Transverse colon (tissue), 4 donors: Measurements from ENCODE around the gene ACP4. TPM values are rescaled to one million over a fixed set of nuclear protein-coding genes. Genes with fewer than 3 reads are reported as not detected.
"Not testable (repeated sequence)": the region's sequence is repeated elsewhere in the genome, so short reads cannot be mapped to it uniquely, and the experiment has no call there.

Experiments used
- DNase-seq: peaks from one replicate; pipeline ENCODE4 v3.0.0-alpha.2; 2019
- H3K27ac ChIP-seq, 4 donors: fragments of 200-600 bp; sonication (generic); 2 replicates each; pipeline ENCODE4 v1.5.1; 2016 to 2018; ENCODE audit warnings: inconsistent platforms in 4 of 4
- H3K27me3 ChIP-seq: fragments of 200-600 bp; sonication (generic); 2 replicates; pipeline ENCODE4 v1.5.1; 2017; ENCODE audit warnings: inconsistent platforms
- H3K36me3 ChIP-seq, 4 donors: fragments of 200-600 bp; sonication (generic); 2 replicates each; pipeline ENCODE4 v1.5.1; 2017 to 2019; ENCODE audit warnings: inconsistent platforms in 4 of 4
- H3K4me1 ChIP-seq, 4 donors: fragments of 200-600 bp; sonication (generic); 2 replicates each; pipeline ENCODE4 v1.5.1; 2017 to 2020; ENCODE audit warnings: inconsistent platforms in 4 of 4
- H3K4me3 ChIP-seq, 4 donors: fragments of 200-600 bp; sonication (generic); 1 replicate in 1 of 4; 2 replicates in 3 of 4; pipeline versions ENCODE4 v1.5.1 to v1.6.1; 2017 to 2019; ENCODE audit warnings: inconsistent platforms in 4 of 4
- H3K9me3 ChIP-seq, 2 donors: fragments of 200-600 bp; sonication (generic); 2 replicates each; pipeline ENCODE4 v1.5.1; 2017 to 2019; ENCODE audit warnings: inconsistent platforms in 2 of 2
- EP300 ChIP-seq: sonication (generic); formaldehyde crosslinking; IDR thresholded peaks from one replicate; pipeline ENCODE4 v1.6.1; 2017; ENCODE audit warnings: antibody characterized with exemption, low read depth
- POLR2A ChIP-seq: fragments of 450-650 bp; IDR thresholded peaks from one replicate; pipeline ENCODE4 v1.6.1; 2016; ENCODE audit warnings: antibody characterized with exemption, mild to moderate bottlenecking, moderate library complexity
- POLR2AphosphoS5 ChIP-seq, 3 donors: sonication (generic); formaldehyde crosslinking; IDR thresholded peaks; one replicate each; pipeline ENCODE4 v1.6.1; 2016; ENCODE audit warnings: antibody characterized with exemption in 3 of 3
- WGBS, 2 donors: methylation state at CpG; one replicate each; pipeline ENCODE4 v1.1.5; 2018; ENCODE audit warnings: low coverage in 1 of 2; 5-methylcytosine and 5-hydroxymethylcytosine counted together
- in situ Hi-C, 4 donors: fragments of 200-750 bp; cut with MboI; loops; one replicate each; pipeline versions ENCODE4 v1.15.0 to v1.15.1; 2017; ENCODE audit warnings: low sequenced_read_pairs in 3 of 4, low pct_ligation_motif_present in 1 of 4, low pct_unique_long_range_greater_than_20kb in 1 of 4
- intact Hi-C: fragments of 100-400 bp; cut with DNase I; formaldehyde crosslinking; loops from one replicate; pipeline ENCODE4 v1.15.1; 2023; ENCODE audit warnings: low total_unique reads
- total RNA-seq, 4 donors: library from RNA; depleted of rRNA; stranded (reverse); fragments of >200 nt; gene quantifications; one replicate each; pipeline ENCODE4 v1.1.0, GENCODE V29; 2016
- TF ChIP-seq, protein P1 (sequence below), 5 experiments: fragments of 200-600 bp in 3 of 5; fragments of 450-650 bp in 2 of 5; sonication (generic) in 3 of 5; IDR thresholded peaks; 1 replicate in 2 of 5; 2 replicates in 3 of 5; pipeline ENCODE4 v1.5.1; 2016 to 2017; ENCODE audit warnings: antibody characterized with exemption in 5 of 5, inconsistent platforms in 3 of 5, mild to moderate bottlenecking in 2 of 5, moderate library complexity in 1 of 5

The ACP4 gene
- total RNA-seq, 4 donors from 2014 or later: not detected

DNA sequence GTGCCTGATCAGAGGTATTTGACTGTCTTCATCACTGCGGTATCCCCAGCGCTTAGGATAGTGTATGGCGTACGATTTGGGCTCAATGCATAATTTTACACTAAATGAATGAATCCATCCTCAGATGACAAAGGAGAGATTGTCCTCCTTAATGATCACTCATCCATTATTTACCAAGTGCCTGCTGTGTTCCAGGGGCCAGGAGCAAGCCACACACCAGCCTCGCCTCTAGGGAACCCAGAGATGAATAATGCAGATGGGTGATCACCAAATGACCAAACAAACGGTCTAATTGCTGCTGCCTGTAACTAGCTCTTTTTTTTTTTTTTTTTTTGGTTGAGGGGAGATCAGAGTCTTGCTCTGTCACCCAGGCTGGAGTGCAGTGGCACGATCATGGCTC is 25.8 kb upstream of the ACP4 start:
- Histone ChIP-seq H3K4me3 (no peak overlapping the region), H3K27ac (no peak overlapping the region), H3K36me3 (no peaks in the 10 kb centered on the region), H3K27me3 (peaks cover 5% of the 10 kb centered on the region), H3K4me1 (no peaks in the 10 kb centered on the region), H3K9me3 (no peaks in the 10 kb centered on the region)
- intact Hi-C loops: no loop called here
- no peak for DNase-seq
- TF ChIP-seq POLR2AphosphoS5 (IDR thresholded peaks at IDR 0.05) (no peak), EP300 (no peak), POLR2A (no peak)
- TF ChIP-seq, protein P1, sequence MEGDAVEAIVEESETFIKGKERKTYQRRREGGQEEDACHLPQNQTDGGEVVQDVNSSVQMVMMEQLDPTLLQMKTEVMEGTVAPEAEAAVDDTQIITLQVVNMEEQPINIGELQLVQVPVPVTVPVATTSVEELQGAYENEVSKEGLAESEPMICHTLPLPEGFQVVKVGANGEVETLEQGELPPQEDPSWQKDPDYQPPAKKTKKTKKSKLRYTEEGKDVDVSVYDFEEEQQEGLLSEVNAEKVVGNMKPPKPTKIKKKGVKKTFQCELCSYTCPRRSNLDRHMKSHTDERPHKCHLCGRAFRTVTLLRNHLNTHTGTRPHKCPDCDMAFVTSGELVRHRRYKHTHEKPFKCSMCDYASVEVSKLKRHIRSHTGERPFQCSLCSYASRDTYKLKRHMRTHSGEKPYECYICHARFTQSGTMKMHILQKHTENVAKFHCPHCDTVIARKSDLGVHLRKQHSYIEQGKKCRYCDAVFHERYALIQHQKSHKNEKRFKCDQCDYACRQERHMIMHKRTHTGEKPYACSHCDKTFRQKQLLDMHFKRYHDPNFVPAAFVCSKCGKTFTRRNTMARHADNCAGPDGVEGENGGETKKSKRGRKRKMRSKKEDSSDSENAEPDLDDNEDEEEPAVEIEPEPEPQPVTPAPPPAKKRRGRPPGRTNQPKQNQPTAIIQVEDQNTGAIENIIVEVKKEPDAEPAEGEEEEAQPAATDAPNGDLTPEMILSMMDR (IDR thresholded peaks at IDR 0.05): no peak
- in situ Hi-C loops: no loop called here
- WGBS, 2 donors: 71 to 100% methylated on average over 4 to 7 of the region's 7 CpGs

DNA sequence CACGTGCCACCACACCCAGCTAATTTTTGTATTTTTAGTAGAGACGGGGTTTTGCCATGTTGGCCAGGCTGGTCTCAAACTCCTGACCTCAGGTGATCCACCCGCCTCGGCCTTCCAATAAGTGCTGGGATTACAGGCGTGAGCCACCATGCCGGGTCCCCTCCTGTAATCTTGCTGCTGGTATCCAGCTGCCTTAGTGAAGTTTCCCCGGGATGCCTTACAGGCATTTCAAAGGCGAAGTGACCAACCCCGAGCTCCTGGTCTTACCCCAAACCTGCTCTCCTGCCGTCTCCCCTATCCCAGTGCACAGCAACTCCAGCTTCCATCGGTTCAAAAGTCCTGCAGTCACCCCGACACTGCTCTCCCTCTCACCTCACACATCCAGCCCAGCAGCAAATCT is 23.5 kb upstream of the ACP4 start:
- H3K36me3 ChIP-seq, H3K27me3 ChIP-seq, H3K27ac ChIP-seq, DNase-seq, H3K9me3 ChIP-seq, H3K4me1 ChIP-seq, in situ Hi-C loops, intact Hi-C loops, H3K4me3 ChIP-seq: not testable (repeated sequence)
- 79 to 83% methylated on average over 1 to 12 of the region's 12 CpGs for WGBS, 2 donors

DNA sequence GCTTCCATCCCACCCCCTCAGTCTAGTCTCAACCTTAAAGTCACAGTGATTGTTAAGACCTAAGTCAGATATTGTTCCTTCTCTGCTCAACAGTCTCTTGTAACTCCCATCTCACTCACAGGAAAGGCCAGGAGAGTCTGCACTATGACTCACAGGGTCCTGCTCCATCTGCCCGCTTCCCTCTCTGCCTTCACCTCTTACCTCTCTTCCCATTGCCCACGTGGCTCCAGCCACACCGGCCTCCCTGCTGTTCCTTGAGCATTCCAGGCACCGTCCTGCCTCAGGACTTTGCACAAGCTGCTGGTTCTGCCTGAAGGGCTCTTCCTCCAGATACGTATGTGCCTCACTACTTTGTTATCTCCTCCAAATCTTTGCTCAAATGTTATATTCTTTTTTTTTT is 23.0 kb upstream of the ACP4 start:
- H3K4me1 ChIP-seq, H3K4me3 ChIP-seq, intact Hi-C loops, DNase-seq, in situ Hi-C loops, H3K27ac ChIP-seq, H3K36me3 ChIP-seq, H3K9me3 ChIP-seq: not testable (repeated sequence)
- H3K27me3 ChIP-seq: peaks cover 13% of the 10 kb centered on the region
- WGBS, 2 donors: 39 to 51% methylated on average over 3 to 5 of the region's 5 CpGs

DNA sequence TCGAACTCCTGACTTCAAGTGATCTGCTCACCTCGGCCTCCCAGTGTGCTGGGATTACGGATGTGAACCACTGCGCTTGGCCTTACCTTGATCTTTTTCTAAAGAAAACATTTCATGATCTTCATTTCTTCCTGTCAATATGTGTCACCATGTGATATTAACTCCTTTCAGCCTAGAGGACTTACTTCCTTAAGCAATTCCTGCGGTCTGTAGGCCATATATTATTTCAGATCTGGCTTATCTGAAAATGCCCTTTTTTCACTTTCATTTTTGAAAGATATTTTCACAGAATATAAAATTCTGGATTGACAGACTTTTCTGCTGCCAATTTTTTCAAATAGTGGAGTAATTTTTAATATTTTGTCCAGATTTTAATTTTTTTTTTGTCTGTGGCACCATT is 21.9 kb upstream of the ACP4 start:
- Histone ChIP-seq H3K27ac (no peak overlapping the region), H3K9me3 (peaks cover 0 to 3% of the 10 kb centered on the region in 2 donors), H3K36me3 (no peaks in the 10 kb centered on the region), H3K27me3 (peaks cover 23% of the 10 kb centered on the region), H3K4me1 (no peaks in the 10 kb centered on the region), H3K4me3 (no peak overlapping the region)
- WGBS, 2 donors: 42 to 56% methylated on average over 1 to 5 of the region's 5 CpGs
- TF ChIP-seq POLR2A (no peak), POLR2AphosphoS5 (IDR thresholded peaks at IDR 0.05) (no peak), EP300 (no peak)
- TF ChIP-seq, protein P1 (IDR thresholded peaks at IDR 0.05): no peak
- DNase-seq: no peak
- intact Hi-C loops: no loop called here
- in situ Hi-C loops: no loop called here

DNA sequence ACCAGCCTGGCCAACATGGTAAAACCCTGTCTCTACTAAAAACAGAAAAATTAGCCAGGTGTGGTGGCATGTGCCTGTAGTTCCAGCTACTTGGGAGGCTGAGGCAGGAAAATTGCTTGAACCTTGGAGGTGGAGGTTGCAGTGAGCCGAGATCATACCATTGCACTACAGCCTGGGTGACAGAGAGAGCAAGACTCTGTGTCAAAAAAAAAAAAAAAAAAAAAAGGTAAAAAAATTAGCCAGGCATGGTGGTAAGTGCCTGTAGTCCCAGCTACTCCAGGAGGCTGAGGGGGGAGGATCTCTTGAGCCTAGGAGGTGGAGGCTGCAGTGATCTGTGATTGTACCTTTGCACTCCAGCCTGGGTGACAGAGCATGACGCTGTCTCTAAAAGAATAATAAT is 20.1 kb upstream of the ACP4 start, which contains the start of gene GPR32:
Gene GPR32 (plus strand): TSS at position 301 of the 400 bp plus-strand sequence. CDS start 137 bp downstream, outside the sequence.
- peaks cover 31% of the 10 kb centered on the region for H3K27me3 ChIP-seq
- H3K4me1 ChIP-seq, DNase-seq, H3K9me3 ChIP-seq, H3K4me3 ChIP-seq, in situ Hi-C loops, H3K27ac ChIP-seq, intact Hi-C loops, H3K36me3 ChIP-seq: not testable (repeated sequence)
- 76 to 82% methylated on average over 2 of the region's 2 CpGs for WGBS, 2 donors

DNA sequence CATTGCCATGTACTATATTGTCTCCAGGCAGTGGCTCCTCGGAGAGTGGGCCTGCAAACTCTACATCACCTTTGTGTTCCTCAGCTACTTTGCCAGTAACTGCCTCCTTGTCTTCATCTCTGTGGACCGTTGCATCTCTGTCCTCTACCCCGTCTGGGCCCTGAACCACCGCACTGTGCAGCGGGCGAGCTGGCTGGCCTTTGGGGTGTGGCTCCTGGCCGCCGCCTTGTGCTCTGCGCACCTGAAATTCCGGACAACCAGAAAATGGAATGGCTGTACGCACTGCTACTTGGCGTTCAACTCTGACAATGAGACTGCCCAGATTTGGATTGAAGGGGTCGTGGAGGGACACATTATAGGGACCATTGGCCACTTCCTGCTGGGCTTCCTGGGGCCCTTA is 19.3 kb upstream of the ACP4 start:
- WGBS, 2 donors: 87% methylated on average over 13 of the region's 13 CpGs; no CpG with 5 or more reads in 1 of the 2 donors
- DNase-seq: no peak
- peaks cover 33% of the 10 kb centered on the region for H3K27me3 ChIP-seq
- H3K36me3 ChIP-seq: no peaks in the 10 kb centered on the region
- TF ChIP-seq POLR2AphosphoS5 (IDR thresholded peaks at IDR 0.05) (no peak), POLR2A (no peak), EP300 (no peak)
- TF ChIP-seq, protein P1 (IDR thresholded peaks at IDR 0.05): no peak
- no peak overlapping the region for H3K27ac ChIP-seq
- intact Hi-C loops: no loop called here
- in situ Hi-C loops: no loop called here
- no peaks in the 10 kb centered on the region for H3K4me1 ChIP-seq
- peaks cover 0 to 3% of the 10 kb centered on the region in 2 donors for H3K9me3 ChIP-seq
- no peak overlapping the region for H3K4me3 ChIP-seq
